IPS-11a (cell line): Measurements from ENCODE around the gene KCNJ15.
"Not testable (repeated sequence)": the region's sequence is repeated elsewhere in the genome, so short reads cannot be mapped to it uniquely, and the experiment has no call there.

Source experiments
- H3K4me3 ChIP-seq: one replicate; pipeline ENCODE4 v1.5.1; 2013; ENCODE audit warnings: low read depth, low read length, control low read depth

Gene KCNJ15

GRCh38 chr21:38256599-38257302, at the start of gene KCNJ15:
Gene KCNJ15, plus strand, starts transcription at chr21:38256991. Its CDS starts 42,271 bp downstream, at chr21:38299262.
- no peak within 1 kb of the TSS for H3K4me3 ChIP-seq

DNA sequence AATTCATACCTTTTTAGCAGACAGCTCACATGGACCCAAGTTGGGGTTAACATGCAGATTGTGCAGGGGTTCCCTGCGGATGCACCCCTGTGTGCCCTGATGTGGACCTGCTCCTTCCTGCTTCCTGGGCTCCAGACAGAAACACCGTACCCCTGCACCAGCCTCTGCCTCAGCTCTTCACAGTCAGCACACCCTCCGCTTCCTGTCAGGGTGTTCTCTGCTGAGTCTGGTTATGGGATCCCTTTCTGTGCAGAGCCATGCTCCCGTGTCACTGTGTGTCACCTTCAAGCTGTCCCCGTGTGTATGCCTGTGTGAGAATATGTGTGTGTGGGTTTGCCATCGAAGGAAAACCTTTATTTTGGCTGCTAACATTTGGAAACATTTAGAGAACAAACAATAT, 48.7 kb upstream of the KCNJ15 start:
- no peak overlapping the region for H3K4me3 ChIP-seq

DNA sequence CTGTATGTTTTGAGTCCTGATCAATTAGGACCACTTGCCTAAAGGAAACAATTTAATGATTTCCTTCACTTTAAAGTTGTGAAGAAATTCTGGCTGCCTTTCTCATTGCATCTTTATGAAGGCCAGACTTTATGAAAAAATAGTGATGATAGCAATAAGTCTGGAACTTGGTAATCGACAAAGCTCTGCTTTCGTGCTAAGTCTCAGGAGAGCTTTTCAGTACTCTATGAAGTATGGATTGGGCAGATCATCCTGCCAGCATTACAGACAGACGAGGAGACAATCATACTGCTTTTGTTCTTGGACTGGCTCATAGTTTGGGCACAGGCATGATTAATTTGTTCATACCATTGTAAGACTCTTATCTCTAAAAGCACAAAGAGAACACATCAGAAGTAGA, 45.5 kb upstream of the KCNJ15 start:
- no peak overlapping the region for H3K4me3 ChIP-seq

DNA sequence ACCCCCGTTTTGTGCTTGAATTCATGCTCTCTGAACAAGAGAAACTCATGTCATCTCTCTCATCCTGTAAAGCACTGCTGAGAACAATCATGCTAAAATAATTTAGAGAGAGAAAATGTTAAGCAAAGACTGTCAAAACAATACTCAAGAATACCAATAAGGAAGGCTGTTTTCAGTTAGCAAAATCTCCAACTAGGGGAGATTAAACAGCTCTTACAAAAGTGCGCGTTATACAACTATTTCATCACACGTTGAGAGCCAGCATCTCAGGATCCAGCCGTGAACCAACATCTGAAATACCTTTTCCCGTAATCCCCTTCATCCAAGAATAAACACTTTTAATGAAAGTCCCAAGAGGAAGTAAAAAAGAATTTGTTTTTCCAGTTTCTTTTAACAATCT, 44.1 kb upstream of the KCNJ15 start:
- H3K4me3 ChIP-seq, result no peak overlapping the region

DNA sequence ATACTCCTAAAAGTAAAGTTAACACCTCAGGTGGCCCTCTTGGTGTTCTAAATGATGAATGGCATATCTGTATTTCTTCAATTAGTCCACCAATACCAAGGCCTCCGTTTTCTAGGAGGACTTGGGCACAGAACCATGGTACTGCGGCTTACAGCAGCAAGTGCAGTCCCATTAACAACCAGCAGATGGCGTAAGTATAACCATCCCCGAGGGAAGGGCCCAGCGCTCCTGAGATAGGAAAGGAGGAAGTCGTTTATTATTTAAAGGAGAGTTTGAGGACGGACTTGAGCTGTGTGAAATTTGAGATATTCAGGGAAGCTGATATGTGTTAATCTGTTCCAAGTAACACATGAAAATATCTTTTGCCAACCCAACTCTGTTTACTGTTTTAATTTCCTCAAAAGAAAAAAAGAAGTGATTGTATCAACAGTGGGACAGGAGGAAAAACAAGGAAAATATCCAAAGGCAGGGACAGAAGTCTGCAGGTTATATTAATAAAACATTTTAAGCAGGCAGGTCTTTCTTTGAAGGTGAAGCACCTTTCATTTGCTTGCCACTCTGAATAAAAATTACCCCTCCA, 37.7 kb upstream of the KCNJ15 start:
- H3K4me3 ChIP-seq, result no peak overlapping the region

- H3K4me3 ChIP-seq, result no peak overlapping the region
Measured at GRCh38 chr21:38220270-38220737, 36.5 kb upstream of the KCNJ15 start.

GRCh38 chr21:38221594-38221993, 35.2 kb upstream of the KCNJ15 start:
- H3K4me3 ChIP-seq, result no peak overlapping the region

DNA sequence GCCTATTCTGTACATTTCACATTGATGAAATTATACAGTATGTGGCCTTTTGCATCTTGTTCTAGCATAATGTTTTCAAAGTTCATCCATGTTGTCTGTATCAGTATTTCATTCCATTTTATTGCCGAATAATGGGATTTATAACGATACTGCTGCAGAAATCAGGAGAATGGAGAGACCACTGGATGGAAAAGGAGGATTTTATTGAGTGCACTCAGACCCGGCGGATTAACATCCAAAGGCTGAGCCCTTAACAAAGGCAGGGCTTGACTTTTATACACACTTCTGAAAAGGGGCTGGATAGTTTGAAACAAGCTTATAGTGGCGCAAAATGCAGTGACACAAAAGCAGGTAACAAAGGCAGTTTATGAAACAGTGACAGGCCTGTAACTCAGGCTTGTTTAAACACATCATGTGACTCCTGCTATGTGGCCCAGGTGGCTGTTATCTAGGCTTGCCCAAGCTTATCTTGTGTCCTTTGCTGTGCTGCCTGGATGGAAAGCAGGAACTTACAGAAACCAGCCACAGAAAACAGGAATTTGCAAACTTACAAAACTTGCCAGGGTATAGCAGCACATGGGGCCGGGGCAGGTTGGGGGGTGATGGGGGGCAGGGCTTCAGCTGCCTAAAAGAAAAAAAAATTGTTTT, 32.8 kb upstream of the KCNJ15 start:
- no peak overlapping the region for H3K4me3 ChIP-seq

GRCh38 chr21:38227401-38227800, 29.4 kb upstream of the KCNJ15 start:
- H3K4me3 ChIP-seq, result no peak overlapping the region

DNA sequence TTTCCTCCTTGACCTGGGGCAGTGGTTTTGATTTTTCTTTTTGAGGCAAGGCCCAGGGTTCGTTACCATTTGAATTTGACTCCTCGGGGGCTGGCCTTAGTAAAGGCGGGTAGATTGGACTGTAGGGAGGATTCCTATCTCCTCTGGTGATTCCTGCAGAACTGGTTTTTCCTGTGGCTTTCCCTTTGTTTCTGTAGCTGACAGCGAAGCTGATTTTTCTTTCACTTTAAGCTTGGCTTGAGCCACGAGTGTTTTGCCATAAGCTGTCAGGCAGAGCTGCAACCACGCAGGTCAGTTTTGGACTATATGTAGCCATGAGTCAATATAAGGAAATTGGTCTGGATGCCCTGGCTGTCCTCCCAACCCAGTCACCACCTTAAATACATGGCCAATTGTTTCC, 28.7 kb upstream of the KCNJ15 start:
- no peak overlapping the region for H3K4me3 ChIP-seq

DNA sequence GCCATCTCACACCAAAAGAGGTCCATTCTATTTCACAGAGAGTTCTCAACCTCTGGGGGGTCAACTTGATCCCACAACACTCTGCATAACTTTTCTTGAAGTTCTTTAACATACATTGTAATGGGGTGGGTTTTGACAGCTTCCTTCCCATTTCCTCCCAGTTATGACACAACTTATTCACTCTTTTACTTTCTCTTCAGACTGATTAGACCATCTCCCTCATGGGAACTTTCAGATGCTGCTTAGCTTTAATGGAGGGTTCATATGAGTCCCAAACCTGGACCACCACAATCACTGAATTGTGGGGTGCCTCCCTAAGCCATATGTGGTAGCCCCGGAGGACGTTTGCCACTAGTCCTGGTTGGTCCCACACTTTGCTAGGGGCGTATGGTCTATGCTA, 28.3 kb upstream of the KCNJ15 start:
- no peak overlapping the region for H3K4me3 ChIP-seq

DNA sequence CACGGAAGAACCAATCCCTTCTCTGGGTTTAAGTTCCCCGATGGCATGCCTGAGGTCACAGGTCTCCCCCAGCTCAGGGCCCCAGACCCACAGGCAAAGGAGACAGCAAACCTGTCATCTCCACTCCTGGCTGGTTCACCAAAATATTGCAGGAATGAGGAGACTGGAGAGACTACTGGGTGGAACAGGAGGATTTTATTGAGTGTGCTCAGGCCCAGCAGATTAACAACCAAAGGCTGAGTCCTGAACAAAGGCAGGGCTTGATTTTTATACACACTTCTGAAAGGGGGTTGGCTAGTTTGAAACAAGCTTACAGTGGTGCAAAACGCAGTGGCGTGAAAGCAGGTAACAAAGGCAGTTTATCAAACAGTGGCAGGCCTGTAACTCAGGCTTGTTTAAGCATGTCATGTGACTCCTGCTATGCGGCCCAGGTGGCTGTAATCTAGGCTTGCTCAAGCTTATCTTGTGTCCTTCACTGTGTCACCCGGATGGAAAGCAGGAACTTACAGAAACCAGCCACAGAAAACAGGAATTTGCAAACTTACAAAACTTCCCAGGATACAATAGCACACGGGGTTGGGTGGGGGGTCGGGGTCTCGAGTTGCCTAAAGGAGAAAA, 27.4 kb upstream of the KCNJ15 start:
- H3K4me3 ChIP-seq, result no peak overlapping the region

DNA sequence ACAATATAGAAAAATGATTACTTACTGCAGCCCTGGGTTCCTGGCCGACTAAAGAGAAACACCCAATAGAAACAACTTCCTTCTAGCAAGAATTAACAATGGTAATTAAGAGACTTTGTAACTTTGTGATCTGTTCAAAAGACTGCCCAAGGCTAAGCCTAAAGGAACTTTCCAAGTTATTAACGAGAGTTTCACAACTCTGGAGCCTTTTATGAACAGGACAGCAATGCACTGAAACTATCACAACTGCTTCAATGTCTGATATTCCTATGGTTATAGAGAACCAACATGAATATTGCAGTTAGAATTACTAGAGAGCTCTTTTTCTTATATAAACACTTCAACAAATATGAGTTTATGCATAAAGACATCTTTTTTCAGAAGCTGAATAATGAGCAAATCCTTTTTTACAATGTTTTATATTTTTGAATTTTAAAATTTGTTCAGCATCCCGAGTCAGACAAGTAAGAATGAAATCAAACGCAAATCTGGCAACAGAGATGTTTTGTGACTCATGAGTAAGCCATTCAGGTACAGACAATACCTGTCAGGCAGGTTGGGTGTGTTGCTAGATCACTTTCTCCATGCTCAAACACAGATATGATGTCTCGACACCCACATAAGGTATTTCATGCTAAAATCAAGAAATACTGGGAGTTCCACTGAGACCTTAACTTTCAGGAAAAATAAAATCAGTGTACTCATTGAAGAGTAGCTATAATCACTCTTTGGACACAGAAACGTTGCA, 22.2 kb upstream of the KCNJ15 start:
- no peak overlapping the region for H3K4me3 ChIP-seq

- H3K4me3 ChIP-seq, result not testable (repeated sequence)
Measured at GRCh38 chr21:38235251-38235650, 21.5 kb upstream of the KCNJ15 start.

GRCh38 chr21:38236232-38236631, 20.6 kb upstream of the KCNJ15 start:
- H3K4me3 ChIP-seq, result no peak overlapping the region

DNA sequence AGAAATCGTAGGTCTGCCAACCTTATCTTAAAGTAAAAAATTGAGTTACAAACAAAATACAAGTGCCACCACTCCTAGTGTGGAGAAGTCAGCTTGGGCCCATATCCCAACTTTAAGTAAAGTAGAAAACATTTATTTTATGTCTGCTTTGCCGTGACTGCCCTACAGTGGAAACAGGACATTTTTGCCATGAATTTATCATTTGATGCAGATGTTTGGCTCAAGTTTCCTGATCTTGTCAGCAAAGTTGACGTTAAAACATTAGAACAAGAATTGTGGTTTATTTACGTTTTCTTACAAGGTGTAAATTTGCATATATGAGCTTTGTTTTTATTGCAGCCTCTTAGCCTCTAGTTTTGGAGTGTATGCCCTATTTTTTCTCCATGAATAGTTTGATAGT, 17.1 kb upstream of the KCNJ15 start:
- H3K4me3 ChIP-seq, result no peak overlapping the region

GRCh38 chr21:38240129-38240528, 16.7 kb upstream of the KCNJ15 start:
- no peak overlapping the region for H3K4me3 ChIP-seq

DNA sequence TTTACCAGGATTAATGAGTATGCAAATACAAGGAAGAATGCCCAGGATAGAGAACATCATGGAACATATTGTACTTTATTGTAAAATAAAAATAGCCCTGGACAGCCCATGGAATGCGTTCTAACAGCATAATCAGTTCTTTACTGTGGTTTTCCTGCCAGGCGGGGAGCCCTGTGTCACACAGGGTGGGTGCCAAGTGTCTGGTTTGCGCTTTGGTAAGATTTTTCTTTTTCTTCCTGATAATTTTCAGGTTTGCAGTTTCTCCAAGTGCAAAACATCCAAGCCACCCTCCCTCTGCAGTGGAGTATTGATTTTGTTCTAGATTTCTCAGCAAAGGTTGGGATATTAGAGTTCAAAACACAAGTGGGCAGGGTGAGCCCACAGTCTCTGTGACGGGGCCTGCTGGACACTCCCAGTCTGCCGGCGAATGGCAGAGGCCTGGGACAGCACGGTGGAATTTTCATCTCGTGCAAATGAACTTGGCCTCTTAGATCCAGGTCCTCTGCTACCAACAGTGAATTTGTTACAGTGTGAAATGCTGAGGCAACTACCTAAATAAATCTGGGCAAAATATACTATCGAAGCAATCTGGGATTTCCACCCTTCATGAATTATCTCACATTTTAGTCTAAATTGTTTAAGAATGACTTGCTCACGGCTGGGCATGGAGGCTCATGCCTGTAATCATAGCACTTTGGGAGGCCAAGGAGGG, 15.6 kb upstream of the KCNJ15 start:
- H3K4me3 ChIP-seq, result no peak overlapping the region

GRCh38 chr21:38242061-38242460, 14.7 kb upstream of the KCNJ15 start:
- no peak overlapping the region for H3K4me3 ChIP-seq

GRCh38 chr21:38243732-38244406, 12.9 kb upstream of the KCNJ15 start:
- no peak overlapping the region for H3K4me3 ChIP-seq
